Forelimb muscle (tissue), 1 donor: ENCODE results near the gene KCNMB3. TPM values are rescaled to one million over a fixed set of nuclear protein-coding genes. Genes with fewer than 3 reads are reported as not detected.

Experiments
- DNase-seq: peaks from one replicate; pipeline ENCODE4 v3.0.0-alpha.2; 2013; ENCODE audit warnings: low read depth
- polyA plus RNA-seq: library from polyadenylated mRNA; unstranded; fragments of 120-200 nt; gene quantifications from one replicate; pipeline ENCODE4 v1.2.1, GENCODE V29; 2013; ENCODE audit not compliant: insufficient read length

The KCNMB3 gene
- polyA plus RNA-seq, 1 donor, result 4.7 TPM

DNA sequence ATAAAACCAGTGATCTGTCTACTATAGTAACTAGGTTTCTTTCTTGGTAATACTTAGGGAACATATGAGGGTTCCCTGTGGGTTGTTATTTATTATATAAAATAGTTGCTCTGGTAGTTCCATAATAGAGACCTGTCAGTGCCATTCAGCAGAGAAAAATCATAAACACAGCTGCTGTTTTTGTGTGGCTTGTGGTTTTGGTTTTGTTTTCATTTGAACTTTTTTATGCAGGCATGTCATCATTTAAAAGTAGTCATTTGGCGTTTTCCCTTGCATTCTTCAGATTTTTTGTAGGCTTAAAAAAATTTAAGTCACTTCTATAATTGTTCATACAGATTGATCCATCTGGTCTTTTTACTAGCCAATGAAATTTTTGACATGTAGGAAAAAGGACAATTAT lies 54.8 kb downstream of the KCNMB3 start:
- no peak for DNase-seq

- DNase-seq, result no peak
These were observed 56.0 kb downstream of the KCNMB3 start for GRCh38 chr3:179194931-179195330.

Other genes starting within 250 kb of the KCNMB3 start
- 5.7 TPM for gene ZMAT3, start 179.3 kb downstream of the KCNMB3 start, polyA plus RNA-seq
- 22.8 TPM for gene PIK3CA, start 102.8 kb downstream of the KCNMB3 start, polyA plus RNA-seq
- gene ZNF639, start 71.9 kb upstream of the KCNMB3 start, polyA plus RNA-seq, result 37.8 TPM
- gene MFN1, start 96.6 kb upstream of the KCNMB3 start, polyA plus RNA-seq, result 45.3 TPM
- gene GNB4, start 200.4 kb upstream of the KCNMB3 start, polyA plus RNA-seq, result 28.3 TPM